SK-N-SH treated with all-trans-retinoic acid at 6 μM for 48 hours (cell line): ENCODE data around the gene AAMP.

Experiments used
- ARNTL ChIP-seq: fragments of 450-650 bp; formaldehyde crosslinking; IDR thresholded peaks from 2 replicates; pipeline ENCODE4 v1.5.0; 2020; ENCODE audit warnings: low read depth, mild to moderate bottlenecking, moderate library complexity, borderline replicate concordance
- BACH2 ChIP-seq: fragments of 250-450 bp; sonication (Bioruptor Pico); IDR thresholded peaks from 2 replicates; pipeline ENCODE4 v1.9.0; 2021; ENCODE audit warnings: mild to moderate bottlenecking, borderline replicate concordance
- RARB ChIP-seq: fragments of 250-450 bp; sonication (Bioruptor Pico); IDR thresholded peaks from 2 replicates; pipeline ENCODE4 v1.8.0; 2021; ENCODE audit warnings: mild to moderate bottlenecking, moderate library complexity
- TCF4 ChIP-seq: fragments of 250-450 bp; sonication (Bioruptor Pico); IDR thresholded peaks from 2 replicates; pipeline ENCODE4 v1.8.0; 2021; ENCODE audit warnings: mild to moderate bottlenecking, moderate library complexity, borderline replicate concordance
- ZC3H10 ChIP-seq: fragments of 250-450 bp; sonication (Bioruptor Pico); IDR thresholded peaks from 2 replicates; pipeline ENCODE4 v1.5.1; 2021; ENCODE audit warnings: mild to moderate bottlenecking, moderate library complexity
- ZFP3 ChIP-seq: fragments of 250-450 bp; sonication (Bioruptor Pico); IDR thresholded peaks from 2 replicates; pipeline ENCODE4 v1.5.0; 2020; ENCODE audit warnings: mild to moderate bottlenecking, moderate library complexity
- ZNF565 ChIP-seq: fragments of 450-650 bp; formaldehyde crosslinking; conservative IDR thresholded peaks from 2 replicates; pipeline ENCODE4 v1.5.0; 2020; ENCODE audit warnings: low read depth, mild to moderate bottlenecking, moderate library complexity
- ZNF8 ChIP-seq: fragments of 450-650 bp; formaldehyde crosslinking; IDR thresholded peaks from 2 replicates; pipeline ENCODE4 v1.5.0; 2020; ENCODE audit warnings: mild to moderate bottlenecking, moderate library complexity
- TF ChIP-seq, protein P1 (sequence below): fragments of 250-450 bp; sonication (Bioruptor Pico); IDR thresholded peaks from 2 replicates; pipeline ENCODE4 v1.5.1; 2021; ENCODE audit warnings: mild to moderate bottlenecking, moderate library complexity
- TF ChIP-seq, protein P2 (sequence below): fragments of 250-450 bp; sonication (Bioruptor Pico); IDR thresholded peaks from 2 replicates; pipeline ENCODE4 v1.5.1; 2020; ENCODE audit warnings: low read depth, mild to moderate bottlenecking, moderate library complexity
- TF ChIP-seq, protein P3 (sequence below): fragments of 250-450 bp; sonication (Bioruptor Pico); IDR thresholded peaks from 2 replicates; pipeline ENCODE4 v1.8.0; 2020; ENCODE audit warnings: mild to moderate bottlenecking, moderate library complexity, borderline replicate concordance

DNA sequence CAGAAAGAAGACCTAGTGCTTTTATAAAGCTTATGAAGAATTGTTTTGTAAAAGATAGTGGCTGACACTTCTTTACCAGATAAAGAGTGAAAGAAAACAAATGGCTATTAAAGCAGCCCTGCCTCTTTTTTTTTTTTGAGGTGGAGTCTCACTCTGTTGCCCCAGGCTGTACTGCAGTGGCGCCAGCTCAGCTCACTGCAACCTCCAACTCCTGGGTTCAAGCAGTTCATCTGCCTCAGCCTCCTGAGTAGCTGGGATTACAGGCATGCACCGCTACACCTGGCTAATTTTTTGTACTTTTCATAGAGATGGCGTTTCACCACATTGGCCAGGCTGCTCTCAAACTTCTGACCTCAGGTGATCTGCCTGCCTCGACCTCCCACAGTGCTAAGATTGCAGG is 40.1 kb downstream of the AAMP start:
- TF ChIP-seq ARNTL (no peak), ZFP3 (CRISPR knock-in tag) (no peak), RARB (no peak), ZNF8 (CRISPR knock-in tag) (no peak), TCF4 (no peak), ZNF565 (CRISPR knock-in tag) (no peak), BACH2 (CRISPR knock-in tag) (no peak), ZC3H10 (no peak)
- TF ChIP-seq, protein P1, sequence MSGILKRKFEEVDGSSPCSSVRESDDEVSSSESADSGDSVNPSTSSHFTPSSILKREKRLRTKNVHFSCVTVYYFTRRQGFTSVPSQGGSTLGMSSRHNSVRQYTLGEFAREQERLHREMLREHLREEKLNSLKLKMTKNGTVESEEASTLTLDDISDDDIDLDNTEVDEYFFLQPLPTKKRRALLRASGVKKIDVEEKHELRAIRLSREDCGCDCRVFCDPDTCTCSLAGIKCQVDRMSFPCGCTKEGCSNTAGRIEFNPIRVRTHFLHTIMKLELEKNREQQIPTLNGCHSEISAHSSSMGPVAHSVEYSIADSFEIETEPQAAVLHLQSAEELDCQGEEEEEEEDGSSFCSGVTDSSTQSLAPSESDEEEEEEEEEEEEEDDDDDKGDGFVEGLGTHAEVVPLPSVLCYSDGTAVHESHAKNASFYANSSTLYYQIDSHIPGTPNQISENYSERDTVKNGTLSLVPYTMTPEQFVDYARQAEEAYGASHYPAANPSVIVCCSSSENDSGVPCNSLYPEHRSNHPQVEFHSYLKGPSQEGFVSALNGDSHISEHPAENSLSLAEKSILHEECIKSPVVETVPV (CRISPR knock-in tag) = no peak
- TF ChIP-seq, protein P2, sequence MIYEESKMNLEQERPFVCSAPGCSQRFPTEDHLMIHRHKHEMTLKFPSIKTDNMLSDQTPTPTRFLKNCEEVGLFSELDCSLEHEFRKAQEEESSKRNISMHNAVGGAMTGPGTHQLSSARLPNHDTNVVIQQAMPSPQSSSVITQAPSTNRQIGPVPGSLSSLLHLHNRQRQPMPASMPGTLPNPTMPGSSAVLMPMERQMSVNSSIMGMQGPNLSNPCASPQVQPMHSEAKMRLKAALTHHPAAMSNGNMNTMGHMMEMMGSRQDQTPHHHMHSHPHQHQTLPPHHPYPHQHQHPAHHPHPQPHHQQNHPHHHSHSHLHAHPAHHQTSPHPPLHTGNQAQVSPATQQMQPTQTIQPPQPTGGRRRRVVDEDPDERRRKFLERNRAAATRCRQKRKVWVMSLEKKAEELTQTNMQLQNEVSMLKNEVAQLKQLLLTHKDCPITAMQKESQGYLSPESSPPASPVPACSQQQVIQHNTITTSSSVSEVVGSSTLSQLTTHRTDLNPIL (CRISPR knock-in tag) = no peak
- TF ChIP-seq, protein P3, sequence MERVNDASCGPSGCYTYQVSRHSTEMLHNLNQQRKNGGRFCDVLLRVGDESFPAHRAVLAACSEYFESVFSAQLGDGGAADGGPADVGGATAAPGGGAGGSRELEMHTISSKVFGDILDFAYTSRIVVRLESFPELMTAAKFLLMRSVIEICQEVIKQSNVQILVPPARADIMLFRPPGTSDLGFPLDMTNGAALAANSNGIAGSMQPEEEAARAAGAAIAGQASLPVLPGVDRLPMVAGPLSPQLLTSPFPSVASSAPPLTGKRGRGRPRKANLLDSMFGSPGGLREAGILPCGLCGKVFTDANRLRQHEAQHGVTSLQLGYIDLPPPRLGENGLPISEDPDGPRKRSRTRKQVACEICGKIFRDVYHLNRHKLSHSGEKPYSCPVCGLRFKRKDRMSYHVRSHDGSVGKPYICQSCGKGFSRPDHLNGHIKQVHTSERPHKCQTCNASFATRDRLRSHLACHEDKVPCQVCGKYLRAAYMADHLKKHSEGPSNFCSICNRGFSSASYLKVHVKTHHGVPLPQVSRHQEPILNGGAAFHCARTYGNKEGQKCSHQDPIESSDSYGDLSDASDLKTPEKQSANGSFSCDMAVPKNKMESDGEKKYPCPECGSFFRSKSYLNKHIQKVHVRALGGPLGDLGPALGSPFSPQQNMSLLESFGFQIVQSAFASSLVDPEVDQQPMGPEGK (CRISPR knock-in tag) = no peak
